GM12872 (cell line): ENCODE data around the gene COQ8A.

Experiments used
- CTCF ChIP-seq: IDR thresholded peaks from 3 replicates; pipeline ENCODE4 v1.5.1; 2011; ENCODE audit warnings: low read depth, mild to moderate bottlenecking, low read length, moderate library complexity; ENCODE audit not compliant: insufficient read depth

The COQ8A gene

GRCh38 chr1:226981386-226981817 is 41.3 kb downstream of the COQ8A start:
- TF ChIP-seq CTCF = no peak

- no peak for TF ChIP-seq CTCF
Measured at GRCh38 chr1:226981838-226982237, 41.7 kb downstream of the COQ8A start.

- no peak for TF ChIP-seq CTCF
Measured at GRCh38 chr1:226982451-226983177, 42.5 kb downstream of the COQ8A start.

GRCh38 chr1:226983247-226983991 is 43.3 kb downstream of the COQ8A start:
- TF ChIP-seq CTCF = no peak

GRCh38 chr1:226983992-226984364 is 43.9 kb downstream of the COQ8A start:
- TF ChIP-seq CTCF = no peak

GRCh38 chr1:226984521-226985238 is 44.6 kb downstream of the COQ8A start:
- TF ChIP-seq CTCF = no peak

GRCh38 chr1:226985239-226985838 is 45.2 kb downstream of the COQ8A start:
- TF ChIP-seq CTCF = no peak
